B cell (primary cell): Measurements from ENCODE around the gene CALHM3. TPM values are rescaled to one million over a fixed set of nuclear protein-coding genes. Genes with fewer than 3 reads are reported as not detected.

Experiments
- ATAC-seq: fragments of 200-7000 bp; cut with Tn5 transposase; one replicate; pipeline ENCODE4 v1.10.0; 2021; ENCODE audit warnings: low read depth, mild to moderate bottlenecking, moderate number of reproducible peaks, moderate library complexity
- CTCF ChIA-PET: fragments of 350-600 bp; sonication (Branson Sonifier 250); formaldehyde crosslinking; loops from one replicate; lab custom pipeline; 2021; ENCODE audit warnings: antibody characterized with exemption, inconsistent platforms; lab: Charles Lee
- POLR2A ChIA-PET: fragments of 350-600 bp; sonication (Branson Sonifier 250); formaldehyde crosslinking; loops from one replicate; lab custom pipeline; 2021; ENCODE audit warnings: antibody characterized with exemption; lab: Charles Lee
- DNase-seq: peaks from one replicate; pipeline ENCODE4 v3.0.0; 2013
- H2AFZ ChIP-seq: 2 replicates; pipeline ENCODE4 v1.6.1; 2012; ENCODE audit warnings: mild to moderate bottlenecking, low read depth, low read length; ENCODE audit not compliant: insufficient read depth, poor library complexity, severe bottlenecking
- H3K27ac ChIP-seq, 2 donors: 1 replicate in 1 of 2; 2 replicates in 1 of 2; pipeline ENCODE4 v1.5.1; 2012 to 2013; ENCODE audit warnings: low read length in 2 of 2, mild to moderate bottlenecking in 2 of 2, moderate library complexity in 1 of 2
- H3K27me3 ChIP-seq, 4 experiments: fragments of 200-600 bp in 1 of 4; sonication (generic) in 1 of 4; replicated peaks in 1 of 4; 1 replicate in 2 of 4; 2 replicates in 2 of 4; pipeline versions ENCODE4 v1.6.1 to v1.7.0; 2013 to 2016; ENCODE audit warnings: low read length in 3 of 4, mild to moderate bottlenecking in 2 of 4, mixed read lengths in 1 of 4, moderate library complexity in 1 of 4; ENCODE audit not compliant: insufficient read depth in 4 of 4, control insufficient read depth in 3 of 4; ENCODE audit errors: control extremely low read depth in 1 of 4
- H3K36me3 ChIP-seq, 2 experiments: replicated peaks in 1 of 2; 1 replicate in 1 of 2; 2 replicates in 1 of 2; pipeline versions ENCODE4 v1.6.1 to v1.7.1; 2013; ENCODE audit warnings: low read length in 1 of 2; ENCODE audit not compliant: insufficient read depth in 2 of 2, control insufficient read depth in 1 of 2; ENCODE audit errors: control extremely low read depth in 1 of 2, extremely low read depth in 1 of 2
- H3K4me1 ChIP-seq, 2 donors: fragments of 200-600 bp in 1 of 2; sonication (generic) in 1 of 2; 1 replicate in 1 of 2; 2 replicates in 1 of 2; pipeline versions ENCODE4 v1.5.1 to v1.6.1; 2013 to 2017; ENCODE audit warnings: low read length in 2 of 2; ENCODE audit not compliant: control insufficient read depth in 2 of 2, insufficient read depth in 2 of 2
- H3K4me2 ChIP-seq: replicated peaks from 2 replicates; pipeline ENCODE3; 2012; ENCODE audit warnings: mild to moderate bottlenecking, low read depth, low read length; ENCODE audit not compliant: poor library complexity, severe bottlenecking
- H3K4me3 ChIP-seq, 5 experiments: fragments of 200-600 bp in 1 of 5; sonication (generic) in 1 of 5; 1 replicate in 3 of 5; 2 replicates in 2 of 5; pipeline versions ENCODE4 v1.5.1 to v1.7.0; 2011 to 2016; ENCODE audit warnings: low read length in 4 of 5, mild to moderate bottlenecking in 4 of 5, low read depth in 2 of 5, control low read depth in 1 of 5, moderate library complexity in 1 of 5; ENCODE audit not compliant: insufficient read depth in 1 of 5; ENCODE audit errors: control extremely low read depth in 1 of 5, extremely low read depth in 1 of 5
- H3K79me2 ChIP-seq: fragments of 200-600 bp; sonication (generic); one replicate; pipeline ENCODE4 v1.6.0; 2016; ENCODE audit warnings: low read length; ENCODE audit not compliant: control insufficient read depth, insufficient read depth
- H3K9ac ChIP-seq: fragments of 200-600 bp; sonication (generic); 2 replicates; pipeline ENCODE4 v1.6.1; 2017; ENCODE audit warnings: mild to moderate bottlenecking, low read length, moderate library complexity
- H3K9me3 ChIP-seq, 3 donors: one replicate each; pipeline versions ENCODE4 v1.6.1 to v1.7.1; 2013; ENCODE audit warnings: low read length in 2 of 3; ENCODE audit not compliant: control insufficient read depth in 2 of 3, insufficient read depth in 1 of 3; ENCODE audit errors: control extremely low read depth in 1 of 3
- H4K20me1 ChIP-seq: 2 replicates; pipeline ENCODE4 v1.6.0; 2012; ENCODE audit warnings: mild to moderate bottlenecking, low read length; ENCODE audit not compliant: insufficient read depth, control insufficient read depth, poor library complexity, severe bottlenecking
- H3K27ac Mint-ChIP-seq: one replicate; pipeline ENCODE4 v1.8.0; 2021; ENCODE audit warnings: mixed read lengths
- H3K27me3 Mint-ChIP-seq: one replicate; pipeline ENCODE4 v1.8.0; 2021; ENCODE audit warnings: mixed read lengths
- H3K4me1 Mint-ChIP-seq: one replicate; pipeline ENCODE4 v1.8.0; 2021; ENCODE audit warnings: mixed read lengths
- H3K4me3 Mint-ChIP-seq: one replicate; pipeline ENCODE4 v1.8.0; 2021; ENCODE audit warnings: mixed read lengths
- H3K9me3 Mint-ChIP-seq: one replicate; pipeline ENCODE4 v1.8.0; 2022; ENCODE audit warnings: mixed read lengths; ENCODE audit not compliant: insufficient read depth
- CTCF ChIP-seq: fragments of 200-600 bp; IDR thresholded peaks from one replicate; pipeline ENCODE4 v1.8.0; 2022; ENCODE audit warnings: antibody characterized with exemption, mild to moderate bottlenecking
- EZH2 ChIP-seq: IDR thresholded peaks from 2 replicates; pipeline ENCODE4 v1.6.1; 2012; ENCODE audit warnings: borderline replicate concordance, low read depth, mild to moderate bottlenecking, moderate library complexity, low read length; ENCODE audit not compliant: insufficient read depth, poor library complexity, severe bottlenecking
- WGBS: methylation state at CpG from one replicate; pipeline ENCODE4 v1.1.5; 2013; ENCODE audit warnings: missing lambda C conversion rate; ENCODE audit not compliant: insufficient coverage; 5-methylcytosine and 5-hydroxymethylcytosine counted together
- intact Hi-C: fragments of 100-400 bp; cut with micrococcal nuclease; formaldehyde crosslinking; loops from one replicate; pipeline ENCODE4 v1.10.0; 2022
- polyA plus RNA-seq: library from polyadenylated mRNA; depleted of rRNA; stranded (reverse); fragments of >200 nt; gene quantifications from 2 replicates; pipeline ENCODE4 v1.2.3, GENCODE V29; 2012
- total RNA-seq, 2 donors: library from RNA; stranded (reverse); fragments of 120-200 nt in 1 of 2; gene quantifications; 1 replicate in 1 of 2; 2 replicates in 1 of 2; pipeline versions ENCODE4 v1.2.3 to v1.2.4, GENCODE V29; 2013 to 2022

CALHM3 gene
- total and polyA plus RNA-seq, 2 donors (not counting 1 experiment from before 2014, with no cell fraction given): not detected

- Histone ChIP-seq H3K9me3 (peaks cover 0 to 6% (median 0%) of the 10 kb centered on the region in 3 donors), H3K27ac (no peak overlapping the region), H3K27me3 (no peaks in the 10 kb centered on the region), H3K9ac (no peak overlapping the region), H3K4me3 (no peak overlapping the region), H2AFZ (no peak overlapping the region), H3K79me2 (no peaks in the 10 kb centered on the region), H3K36me3 (no peaks in the 10 kb centered on the region), H4K20me1 (no peaks in the 10 kb centered on the region), H3K4me2 (no peak overlapping the region), H3K4me1 (peaks cover 29 to 47% of the 10 kb centered on the region in 2 donors)
- DNase-seq (no peak), ATAC-seq (no peak)
- intact Hi-C loops: no loop called here
- Mint-ChIP-seq H3K9me3 (no peaks in the 10 kb centered on the region), H3K4me3 (peak overlapping the region; percentile 2), H3K27ac (peak overlapping the region; percentile 13), H3K4me1 (peaks cover 50% of the 10 kb centered on the region), H3K27me3 (no peaks in the 10 kb centered on the region)
- ChIA-PET POLR2A (interaction anchor here (0.6 to 0.7 kb wide), 2 partner anchors 9 to 69 kb away, joined by 3 to 6 read pairs; no protein-coding TSS in a partner anchor), CTCF (interaction anchor here (0.5 to 8.0 kb wide), 4 partner anchors 12 to 103 kb away, joined by 3 to 138 read pairs (median 20); partner anchors contain the start of gene CALHM2)
- WGBS: 96% methylated on average over 3 of the region's 3 CpGs
- no peak for TF ChIP-seq CTCF
- TF ChIP-seq EZH2: no peak
Observed at GRCh38 chr10:103474077-103474476, 5.0 kb downstream of the CALHM3 start.

GRCh38 chr10:103473261-103473671 is 5.8 kb downstream of the CALHM3 start:
- ATAC-seq: no peak
- Mint-ChIP-seq H3K4me3 (no peak overlapping the region), H3K27me3 (no peaks in the 10 kb centered on the region), H3K27ac (peak overlapping the region; percentile 65), H3K9me3 (no peaks in the 10 kb centered on the region), H3K4me1 (peaks cover 54% of the 10 kb centered on the region)
- 97% methylated on average over 30 of the region's 32 CpGs for WGBS
- ChIA-PET CTCF (interaction anchor here (0.5 to 1.3 kb wide), 2 partner anchors 18 to 25 kb away, joined by 3 read pairs; no protein-coding TSS in a partner anchor), POLR2A (interaction anchor here (2.9 kb wide), 1 partner anchor 21 kb away, joined by 24 read pairs; the partner anchor contains the start of gene CALHM2)
- H3K27ac ChIP-seq: peak overlapping the region in 1 of 2 donors; percentile 42
- no peaks in the 10 kb centered on the region for H3K36me3 ChIP-seq
- no peaks in the 10 kb centered on the region for H3K27me3 ChIP-seq
- TF ChIP-seq CTCF: no peak
- TF ChIP-seq EZH2: no peak
- DNase-seq: no peak
- H3K9ac ChIP-seq: no peak overlapping the region
- no peaks in the 10 kb centered on the region for H4K20me1 ChIP-seq
- H3K4me1 ChIP-seq: peaks cover 29 to 52% of the 10 kb centered on the region in 2 donors
- no peak overlapping the region for H2AFZ ChIP-seq
- peaks cover 0 to 6% (median 0%) of the 10 kb centered on the region in 3 donors for H3K9me3 ChIP-seq
- H3K79me2 ChIP-seq: no peaks in the 10 kb centered on the region
- intact Hi-C loops: no loop called here
- peak overlapping the region; percentile 75 for H3K4me2 ChIP-seq
- no peak overlapping the region for H3K4me3 ChIP-seq
